Ishikawa (cell line): ENCODE data around the gene LCE3A.

Experiments
- CEBPB ChIP-seq: IDR thresholded peaks from 2 replicates; pipeline ENCODE4 v1.6.1; 2012
- CREB1 ChIP-seq: IDR thresholded peaks from 2 replicates; pipeline ENCODE4 v1.6.1; 2012; ENCODE audit warnings: low read depth
- EP300 ChIP-seq: IDR thresholded peaks from 2 replicates; pipeline ENCODE4 v1.6.1; 2012; ENCODE audit warnings: borderline replicate concordance
- FOXM1 ChIP-seq: IDR thresholded peaks from 2 replicates; pipeline ENCODE4 v1.6.1; 2012; ENCODE audit warnings: low read depth, borderline replicate concordance
- MAX ChIP-seq: IDR thresholded peaks from 2 replicates; pipeline ENCODE4 v1.6.1; 2012
- NFIC ChIP-seq: IDR thresholded peaks from 2 replicates; pipeline ENCODE4 v1.6.1; 2012
- RAD21 ChIP-seq: IDR thresholded peaks from 2 replicates; pipeline ENCODE4 v1.6.1; 2012; ENCODE audit warnings: low read depth
- REST ChIP-seq: IDR thresholded peaks from 2 replicates; pipeline ENCODE4 v1.6.1; 2012; ENCODE audit warnings: low read depth, mild to moderate bottlenecking
- TAF1 ChIP-seq: IDR thresholded peaks from 2 replicates; pipeline ENCODE4 v1.6.1; 2012; ENCODE audit warnings: low read depth, mild to moderate bottlenecking
- TCF12 ChIP-seq: IDR thresholded peaks from 2 replicates; pipeline ENCODE4 v1.6.1; 2012; ENCODE audit warnings: low read depth
- USF1 ChIP-seq: IDR thresholded peaks from 2 replicates; pipeline ENCODE4 v1.6.1; 2012
- YY1 ChIP-seq: IDR thresholded peaks from 2 replicates; pipeline ENCODE4 v1.6.1; 2012; ENCODE audit warnings: low read depth
- ZBTB7A ChIP-seq: IDR thresholded peaks from 2 replicates; pipeline ENCODE4 v1.6.1; 2012; ENCODE audit warnings: low read depth

GRCh38 chr1:152658649-152659048 is 35.7 kb upstream of the LCE3A start:
- TF ChIP-seq ZBTB7A (no peak), EP300 (no peak), REST (no peak), CREB1 (no peak), FOXM1 (no peak), USF1 (no peak), MAX (no peak), TCF12 (no peak), NFIC (no peak), RAD21 (no peak), YY1 (no peak), CEBPB (no peak), TAF1 (no peak)
